ENCODE data around the gene STAT5A.

- TF ChIP-seq CTCF (IDR thresholded peaks at IDR 0.05), result no peak
- TF ChIP-seq POLR2A (IDR thresholded peaks at IDR 0.05), result no peak
These were observed 40.6 kb upstream of the STAT5A start for GRCh38 chr17:42247734-42248133.
